NCI-H1048 (cell line): ENCODE measurements around the gene C19orf25.
"Not testable (repeated sequence)": the region's sequence is repeated elsewhere in the genome, so short reads cannot be mapped to it uniquely, and the experiment has no call there.

Source experiments
- DNase-seq: peaks from one replicate; lab custom pipeline; 2025; lab: John Stamatoyannopoulos, UW

Gene C19orf25

DNA sequence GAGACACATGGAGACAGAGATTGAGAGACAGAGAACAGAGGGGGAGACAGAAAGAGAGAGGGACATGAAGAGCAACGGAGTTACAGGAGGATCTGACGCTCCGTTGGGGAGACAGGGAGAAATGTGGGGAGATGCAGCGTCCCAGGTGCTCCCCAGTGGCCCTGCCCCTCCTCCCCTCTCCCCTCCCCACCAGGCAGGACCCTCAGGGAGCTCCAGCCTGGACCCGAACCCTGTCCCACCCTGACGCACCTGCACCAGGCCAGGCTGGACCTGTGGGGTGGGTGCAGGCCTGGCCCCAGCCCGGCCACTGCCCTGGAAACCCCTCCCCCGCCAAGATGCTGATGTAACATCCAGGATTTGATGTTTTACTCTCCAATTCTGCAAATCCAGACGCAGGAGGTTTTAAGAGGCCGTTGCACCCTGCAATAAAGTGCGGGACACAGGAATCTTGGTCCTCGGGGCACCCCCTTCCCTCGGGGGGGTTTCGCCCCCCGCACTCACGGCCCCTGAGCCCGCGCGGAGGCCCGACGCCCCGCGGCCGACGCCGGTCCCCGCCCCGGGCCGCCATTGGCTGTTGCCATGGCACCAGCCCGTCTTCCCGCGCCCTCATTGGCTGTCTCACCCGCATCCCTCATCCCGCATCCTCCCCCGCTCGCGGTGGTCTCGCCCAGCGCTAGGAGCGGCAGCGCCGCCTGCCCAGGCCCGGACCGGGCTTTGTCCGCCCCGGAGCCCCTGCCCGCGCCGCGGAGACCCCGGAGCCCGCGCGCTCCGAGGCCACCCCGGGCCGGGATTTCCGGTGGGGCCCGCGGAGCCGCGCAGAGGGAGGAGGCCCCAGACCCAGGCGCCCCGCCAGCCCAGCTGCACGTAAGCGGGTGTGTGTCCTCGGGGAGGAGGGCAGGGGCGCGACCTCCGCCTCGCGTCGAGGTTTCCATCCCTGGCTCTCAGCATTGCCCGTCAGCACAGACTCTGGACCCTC lies 29.3 kb downstream of the C19orf25 start, which contains the start of gene APC2:
Gene APC2 (plus strand): TSS at position 655 of the 976 bp plus-strand sequence. CDS start 2,881 bp downstream, outside the sequence.
- DNase-seq: no peak

DNA sequence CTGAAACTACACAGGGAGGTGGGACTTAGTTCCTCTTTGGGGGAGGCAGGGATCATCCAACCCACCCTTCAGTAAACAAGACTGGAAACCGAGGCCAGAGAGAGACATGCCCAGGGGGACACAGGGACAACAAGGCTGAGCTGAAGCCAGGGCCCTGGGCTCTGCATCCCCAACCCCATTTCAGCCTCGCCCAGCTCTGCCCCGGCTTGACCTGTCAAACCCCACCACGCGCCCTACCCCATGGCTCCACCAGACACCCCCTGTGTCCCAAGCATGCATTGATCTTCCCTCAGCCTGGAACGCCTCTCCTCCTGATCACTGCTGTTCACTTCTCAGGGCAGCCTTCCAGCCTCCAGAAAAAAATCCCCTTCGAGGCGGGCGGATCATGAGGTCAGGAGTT lies 31.1 kb downstream of the C19orf25 start:
- DNase-seq: no peak

DNA sequence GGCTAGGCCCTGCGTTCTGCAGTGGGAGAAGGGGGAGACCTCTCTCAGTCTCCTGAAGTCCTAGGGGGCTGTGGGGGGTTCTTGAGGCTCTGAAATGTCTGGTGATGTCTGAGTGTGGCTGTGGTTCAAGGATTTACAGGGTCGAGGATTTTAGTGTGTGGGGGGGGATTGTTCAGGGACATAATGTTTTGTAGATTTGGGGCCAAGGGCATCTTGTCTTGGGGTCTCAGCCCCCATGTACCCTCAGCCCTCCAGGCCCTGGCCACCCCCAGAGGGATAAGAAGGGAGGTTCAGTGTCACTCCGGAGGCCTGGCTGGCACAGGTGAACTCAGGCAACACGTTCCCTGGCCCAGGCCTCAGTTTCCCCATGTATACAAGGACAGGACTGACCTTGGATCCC lies 31.5 kb downstream of the C19orf25 start:
- DNase-seq: no peak

DNA sequence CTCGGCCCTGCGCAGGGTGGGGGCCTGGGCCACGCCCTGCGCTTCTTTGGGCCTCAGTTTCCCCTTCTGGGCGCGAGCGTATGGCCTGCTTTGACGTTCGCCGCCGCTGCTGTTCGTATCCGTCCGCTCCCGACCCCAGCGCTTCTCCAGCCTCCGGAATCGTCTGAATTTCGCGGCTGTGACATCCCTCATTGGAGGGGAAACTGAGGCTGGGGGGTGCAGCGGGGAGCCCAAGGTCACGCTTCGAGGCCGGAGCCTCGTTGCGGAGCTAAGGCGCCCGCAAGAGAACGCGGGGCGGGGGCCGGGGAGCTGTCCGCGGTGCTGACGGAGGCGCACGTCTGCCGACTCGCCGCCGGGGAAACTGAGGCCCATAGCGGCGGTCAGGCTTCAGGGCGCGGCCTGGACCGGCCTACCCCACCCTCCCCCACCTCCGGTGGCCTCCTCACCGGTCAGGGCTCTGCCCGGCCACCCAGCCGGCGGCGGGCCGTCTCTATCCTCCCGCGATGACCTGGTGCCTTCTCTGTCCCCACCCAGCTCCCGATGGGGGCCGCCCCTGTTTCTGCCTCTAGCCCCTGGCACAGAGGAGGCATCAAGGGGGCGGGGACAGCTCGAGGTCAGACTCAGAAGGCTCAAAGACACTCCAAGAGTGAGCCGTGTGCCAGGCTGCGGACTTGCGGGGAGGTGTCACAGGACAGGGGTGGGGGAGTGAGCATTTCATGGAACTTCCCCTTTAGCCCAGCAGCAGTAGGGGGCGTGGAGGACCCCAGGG lies 32.1 kb downstream of the C19orf25 start:
- DNase-seq: no peak

DNA sequence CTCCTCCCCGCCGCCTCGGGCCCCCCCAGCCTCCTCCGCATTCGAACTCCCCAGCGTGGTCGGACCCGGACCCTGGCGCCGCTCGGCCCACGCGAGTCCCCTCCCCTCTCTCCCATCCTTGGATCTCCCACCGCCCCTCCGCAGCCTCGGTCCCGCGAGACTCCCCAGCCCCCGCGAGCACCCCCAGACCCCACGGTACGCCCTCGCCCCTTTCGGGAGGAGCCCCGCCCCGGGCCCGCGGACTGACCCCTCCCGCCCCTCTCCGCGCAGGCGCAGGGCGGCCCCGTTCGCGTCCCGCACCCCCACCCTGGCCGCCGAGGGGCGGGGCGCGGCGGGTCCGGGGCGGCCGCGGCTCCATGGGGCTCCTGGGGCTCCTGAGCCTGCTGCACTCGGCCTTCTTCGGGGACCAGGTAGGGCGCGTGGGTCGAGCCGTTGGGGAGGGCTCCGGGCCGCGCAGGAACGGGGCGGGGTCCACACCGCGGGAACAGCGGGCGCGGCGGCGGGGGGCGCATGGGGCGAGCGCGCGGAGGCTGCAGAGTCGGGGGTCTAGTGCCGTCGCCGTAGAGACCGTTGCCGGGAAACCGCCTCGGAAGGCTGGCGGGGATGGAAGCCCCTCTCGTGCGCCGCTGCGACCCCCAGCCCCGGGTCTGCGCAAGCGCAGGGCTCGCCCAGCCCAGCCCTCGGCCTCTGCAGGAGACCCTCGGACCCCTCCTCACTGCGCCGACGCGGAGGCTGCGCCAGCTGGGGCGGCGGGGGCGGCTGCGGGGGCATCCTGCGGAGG lies 32.9 kb downstream of the C19orf25 start:
- no peak for DNase-seq

DNA sequence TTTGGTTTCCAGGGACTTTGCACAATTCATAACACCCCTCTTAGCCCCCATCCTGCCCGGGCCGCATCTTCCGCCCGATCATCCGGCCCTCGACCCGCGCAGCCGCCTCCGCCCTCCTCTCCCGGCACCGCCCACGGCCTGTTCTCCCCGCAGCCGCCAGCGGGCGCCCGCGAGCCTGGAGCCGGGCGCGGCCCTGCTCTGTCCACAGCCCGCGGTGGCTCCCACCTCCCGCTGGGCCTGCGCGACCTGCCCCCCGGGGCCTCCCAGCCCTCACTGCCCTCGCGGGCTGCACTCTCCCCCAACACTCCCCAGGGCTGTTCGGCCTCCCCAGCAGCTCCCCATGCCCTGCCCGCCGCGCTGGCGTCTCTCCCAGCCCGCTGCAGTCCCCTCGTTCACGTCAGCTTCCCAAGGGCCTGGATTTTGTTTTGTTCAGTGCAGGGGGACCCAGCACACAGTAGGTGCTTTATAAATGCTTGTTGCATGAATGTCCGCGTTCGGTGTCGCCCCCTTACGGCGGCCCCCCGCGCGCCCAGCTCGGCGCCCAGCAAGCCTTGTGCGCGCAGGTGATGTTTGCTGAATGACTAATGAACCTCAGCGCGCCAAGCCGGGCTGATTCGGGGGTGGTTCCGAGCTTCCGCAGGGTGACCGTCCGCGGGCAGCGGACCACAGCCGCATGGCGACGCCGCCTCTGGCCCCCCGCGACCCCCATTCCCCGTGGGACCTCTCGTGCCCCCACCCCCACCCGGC lies 33.7 kb downstream of the C19orf25 start:
- no peak for DNase-seq

DNA sequence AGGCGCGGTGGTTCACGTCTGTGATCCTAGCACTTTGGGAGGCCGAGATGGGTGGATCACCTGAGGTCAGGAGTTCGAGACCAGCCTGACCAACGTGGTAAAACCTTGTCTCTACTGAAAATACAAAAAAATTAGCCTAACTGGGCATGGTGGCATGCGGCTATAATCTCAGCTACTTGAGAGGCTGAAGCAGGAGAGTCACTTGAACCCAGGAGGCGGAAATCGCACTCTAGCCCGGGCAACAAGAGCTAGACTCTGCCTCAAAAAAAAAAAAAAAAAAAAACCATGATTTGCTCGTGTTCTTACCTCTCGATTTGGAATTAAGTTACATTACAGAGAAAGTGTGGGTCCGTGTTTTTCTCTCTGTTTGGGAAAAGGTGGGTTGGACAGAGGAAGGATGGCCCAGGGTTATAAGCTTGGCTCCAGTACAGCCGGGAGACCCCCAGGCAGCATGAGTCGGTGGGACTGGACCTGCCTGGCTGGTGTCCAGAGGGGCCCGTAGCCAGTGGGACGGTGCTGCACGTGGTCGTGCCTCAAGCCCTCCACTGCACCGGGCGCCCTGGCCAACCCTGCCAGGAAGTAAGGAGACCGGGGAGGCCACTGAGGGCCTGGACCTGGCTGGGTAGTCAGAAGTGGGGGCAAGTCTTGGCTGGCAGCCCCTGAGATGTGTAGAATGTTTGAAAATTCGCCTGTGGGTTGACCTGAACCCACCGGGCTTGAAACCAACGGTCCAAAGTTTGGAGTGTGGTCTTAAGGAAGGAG lies 37.2 kb downstream of the C19orf25 start:
- no peak for DNase-seq

DNA sequence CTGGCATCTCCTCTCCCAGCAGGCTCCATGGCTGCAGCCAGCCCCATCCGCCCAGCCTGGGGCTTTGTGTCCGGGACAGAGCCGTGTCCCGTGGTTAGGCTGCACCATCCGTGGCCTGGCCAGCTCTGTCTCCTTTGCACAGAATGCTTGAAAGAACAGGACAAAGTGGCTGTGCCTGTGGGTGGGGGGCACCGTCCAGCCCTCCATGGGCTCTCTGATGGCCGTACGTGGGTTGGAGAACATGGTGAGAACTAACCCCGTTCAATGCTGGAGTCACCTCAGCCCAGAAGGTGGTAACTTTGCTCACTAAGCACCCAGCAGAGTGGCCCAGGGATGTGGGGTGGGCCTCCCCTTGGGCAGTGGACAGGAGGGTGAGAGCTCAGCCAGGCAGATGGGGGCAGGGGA lies 38.0 kb downstream of the C19orf25 start:
- no peak for DNase-seq

DNA sequence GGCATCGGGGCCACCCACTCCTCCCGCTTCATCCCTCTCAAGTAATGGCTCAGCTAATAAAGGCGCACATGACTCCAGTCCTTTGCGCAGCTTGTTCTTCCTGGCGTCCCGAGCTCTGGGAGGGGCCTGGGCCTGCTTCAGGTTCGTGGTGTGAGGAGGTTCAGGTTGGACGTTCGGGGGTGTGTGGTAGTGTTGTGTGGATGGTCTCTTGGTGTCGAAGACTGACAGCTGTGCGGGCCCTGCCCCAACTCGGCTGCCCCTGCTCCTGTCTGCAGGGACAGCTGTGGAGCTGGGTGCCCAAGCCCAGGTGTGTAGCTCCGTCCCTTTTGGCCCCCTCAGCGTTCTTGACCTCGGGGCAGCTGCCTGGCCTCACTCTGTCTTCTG lies 38.6 kb downstream of the C19orf25 start:
- no peak for DNase-seq

DNA sequence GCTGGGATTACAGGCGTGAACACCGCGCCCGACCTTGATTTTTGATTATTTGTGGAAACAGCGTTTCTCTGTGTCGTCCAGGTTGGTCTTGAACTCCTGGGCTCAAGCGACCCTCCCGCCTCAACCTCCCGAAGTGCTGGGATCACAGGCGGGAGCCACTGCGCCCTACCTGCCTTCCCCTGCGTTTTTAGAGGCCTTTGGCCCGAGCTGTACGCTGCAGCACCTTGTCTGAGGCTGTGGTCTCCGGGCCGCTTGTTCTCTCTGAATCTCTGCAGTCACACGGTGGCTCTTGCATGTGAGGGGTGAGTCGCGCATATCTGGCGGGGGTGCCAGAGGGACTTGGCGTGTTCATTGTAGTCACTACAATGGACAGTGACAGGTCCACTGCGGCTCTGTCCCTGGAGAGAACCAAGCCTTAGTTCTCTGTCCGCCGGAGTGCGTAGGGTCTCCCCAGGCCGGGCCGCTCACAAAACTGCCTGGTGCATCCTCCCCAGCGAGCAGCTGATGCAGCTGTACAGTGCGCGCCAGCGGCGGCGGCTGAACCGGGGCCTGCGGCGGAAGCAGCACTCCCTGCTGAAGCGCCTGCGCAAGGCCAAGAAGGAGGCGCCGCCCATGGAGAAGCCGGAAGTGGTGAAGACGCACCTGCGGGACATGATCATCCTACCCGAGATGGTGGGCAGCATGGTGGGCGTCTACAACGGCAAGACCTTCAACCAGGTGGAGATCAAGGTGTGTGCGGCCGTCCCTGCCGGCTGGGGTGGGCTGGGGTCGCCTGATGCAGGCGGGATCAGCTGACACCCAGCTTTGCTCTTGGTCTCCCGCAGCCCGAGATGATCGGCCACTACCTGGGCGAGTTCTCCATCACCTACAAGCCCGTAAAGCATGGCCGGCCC lies 39.2 kb downstream of the C19orf25 start:
- not testable (repeated sequence) for DNase-seq

DNA sequence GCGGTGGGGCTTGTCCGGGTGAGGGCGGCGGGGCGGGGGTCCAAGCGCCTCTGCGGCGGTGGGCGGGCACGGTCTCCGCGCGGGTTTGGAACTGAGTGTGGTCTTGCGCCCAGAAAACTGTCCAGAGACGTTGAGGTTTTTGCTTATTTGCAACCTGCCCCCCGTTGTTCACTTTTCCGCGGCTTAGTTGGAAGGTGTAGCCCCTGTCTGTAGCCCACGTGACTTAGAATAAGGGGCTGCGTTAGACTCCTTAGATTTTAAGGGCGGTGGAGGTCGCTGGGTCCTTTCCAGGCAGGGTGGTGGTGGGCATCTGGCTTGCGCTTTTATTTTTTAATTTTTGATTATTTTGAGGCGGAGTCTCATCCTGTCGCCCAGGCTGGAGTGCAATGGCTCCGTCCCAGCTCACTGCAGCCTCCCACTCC lies 40.1 kb downstream of the C19orf25 start:
- DNase-seq: no peak

DNA sequence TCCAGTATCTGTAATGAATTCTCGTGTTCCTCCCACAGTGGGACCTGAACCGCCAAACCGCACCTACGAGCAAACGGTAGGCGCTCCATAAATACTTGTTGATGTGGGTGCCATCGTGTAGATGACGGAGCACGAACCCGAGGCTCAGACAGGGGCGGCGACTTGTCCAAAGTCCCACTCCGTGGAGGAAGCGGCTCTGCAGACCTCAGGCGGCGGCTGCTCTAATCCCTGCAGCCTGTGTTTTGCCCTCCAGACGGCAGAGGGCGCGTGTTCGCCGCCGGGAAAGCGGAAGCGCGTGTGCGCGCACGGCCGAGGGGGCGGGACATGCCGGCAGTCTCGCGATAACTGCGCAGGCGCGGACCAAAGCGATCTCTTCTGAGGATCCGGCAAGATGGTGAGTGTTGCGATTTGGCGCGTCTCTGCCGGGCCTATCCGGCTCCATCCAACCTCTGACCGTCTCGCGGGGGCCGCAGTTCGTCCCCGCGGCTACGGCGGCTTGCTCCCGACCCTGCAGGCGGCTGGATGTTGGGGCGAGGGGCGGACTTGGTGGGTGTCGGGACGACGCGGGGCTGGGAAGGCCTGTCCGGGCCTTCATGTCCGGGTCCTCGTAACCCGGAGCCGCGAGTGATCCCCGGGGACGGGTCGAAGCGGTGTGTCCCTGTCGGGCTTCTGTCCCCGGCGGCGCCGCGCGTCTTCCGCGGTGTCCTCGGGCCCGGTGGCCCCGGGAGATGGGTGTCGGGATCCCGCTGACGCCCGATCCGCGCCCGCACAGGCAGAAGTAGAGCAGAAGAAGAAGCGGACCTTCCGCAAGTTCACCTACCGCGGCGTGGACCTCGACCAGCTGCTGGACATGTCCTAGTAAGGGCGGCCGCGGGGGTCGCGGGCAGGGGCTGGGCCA lies 40.7 kb downstream of the C19orf25 start, which contains the start of gene RPS15:
Gene RPS15 (plus strand): TSS at position 362 of the 898 bp plus-strand sequence. CDS start 30 bp downstream, at position 392.
- peak; percentile 84 for DNase-seq

DNA sequence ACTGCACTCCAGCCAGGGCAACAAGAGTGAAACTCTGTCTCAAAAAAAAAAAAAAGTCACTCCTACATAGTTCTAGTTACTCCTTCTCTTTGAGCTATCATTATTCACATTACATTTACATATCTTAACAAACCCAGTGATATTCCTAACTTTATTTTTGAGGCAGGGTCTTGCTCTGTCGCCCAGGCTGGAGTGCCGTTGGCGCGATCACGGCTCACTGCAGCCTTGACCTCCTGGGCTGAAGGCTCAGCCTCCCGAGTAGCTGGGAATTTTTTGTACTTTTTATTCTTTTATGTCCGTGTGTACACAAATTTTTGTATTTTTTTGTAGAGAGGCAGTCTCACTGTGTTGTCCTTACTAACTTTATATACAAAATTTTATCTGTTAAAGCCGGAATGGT lies 41.4 kb downstream of the C19orf25 start:
- DNase-seq: no peak

DNA sequence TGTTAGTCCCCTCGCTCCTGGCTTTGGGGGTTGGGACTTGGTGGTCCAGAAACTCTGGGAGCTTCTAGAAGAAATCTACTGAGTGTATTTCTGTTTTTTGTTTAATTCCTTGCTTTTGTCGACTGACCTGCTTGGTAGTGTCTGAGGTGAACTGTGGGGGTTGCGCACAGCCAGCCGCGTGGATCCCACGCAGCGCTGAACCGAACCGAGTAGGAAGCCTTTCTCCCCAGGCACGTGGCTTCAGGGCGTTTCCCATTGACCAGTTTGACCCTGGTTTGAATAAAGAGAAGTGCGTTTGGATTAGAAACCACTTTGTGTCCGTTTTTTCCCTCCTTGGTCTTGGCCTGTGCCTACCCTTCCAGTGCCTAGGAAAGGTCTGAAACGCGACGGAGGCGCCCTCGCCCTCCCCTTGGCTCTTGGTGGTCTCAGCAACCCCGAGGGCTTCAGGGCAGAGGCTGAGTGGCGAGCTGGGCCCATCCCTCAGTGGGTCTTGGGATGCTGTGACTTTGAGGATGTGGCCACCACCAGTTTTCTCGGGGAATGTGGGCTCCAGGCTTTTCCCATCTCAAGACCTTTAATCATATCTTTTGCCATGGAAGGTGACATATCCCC lies 43.5 kb downstream of the C19orf25 start:
- no peak for DNase-seq

DNA sequence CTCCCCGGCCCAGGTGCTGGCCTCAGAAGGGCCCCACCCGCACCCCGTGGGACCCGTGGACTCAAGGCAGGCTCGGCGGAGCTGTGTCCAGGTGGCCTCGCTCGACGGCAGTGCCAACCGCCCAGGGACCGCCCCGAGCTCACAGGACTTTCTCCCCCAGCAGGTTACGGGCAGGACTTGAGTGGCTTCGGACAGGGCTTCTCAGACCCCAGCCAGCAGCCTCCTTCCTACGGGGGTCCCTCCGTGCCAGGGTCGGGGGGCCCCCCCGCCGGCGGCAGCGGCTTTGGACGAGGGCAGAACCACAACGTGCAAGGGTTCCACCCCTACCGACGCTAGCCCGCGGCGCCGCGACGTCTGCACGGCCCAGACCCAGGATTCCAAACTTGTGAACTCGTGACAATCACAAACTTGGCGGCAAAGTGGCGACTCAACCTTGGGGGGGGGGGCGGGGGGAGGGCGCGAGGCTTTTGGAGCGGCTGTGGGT lies 44.4 kb downstream of the C19orf25 start:
- no peak for DNase-seq

DNA sequence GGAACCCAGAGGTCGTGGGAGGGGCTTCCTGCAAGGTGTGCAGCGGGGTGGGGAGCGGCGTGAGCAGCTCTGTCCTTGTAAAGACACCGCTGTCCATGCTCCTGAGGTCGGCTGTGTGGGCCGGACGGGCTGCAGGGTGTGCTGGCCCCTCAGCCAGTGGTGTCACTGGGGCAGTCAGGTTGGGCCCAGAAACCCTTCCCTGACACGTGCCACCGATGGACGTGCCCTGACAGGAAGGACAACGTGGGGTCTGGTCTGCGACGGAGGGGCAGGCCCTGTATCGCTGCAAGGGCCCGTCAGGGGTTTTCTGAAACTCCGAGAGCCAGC lies 45.0 kb downstream of the C19orf25 start:
- no peak for DNase-seq

DNA sequence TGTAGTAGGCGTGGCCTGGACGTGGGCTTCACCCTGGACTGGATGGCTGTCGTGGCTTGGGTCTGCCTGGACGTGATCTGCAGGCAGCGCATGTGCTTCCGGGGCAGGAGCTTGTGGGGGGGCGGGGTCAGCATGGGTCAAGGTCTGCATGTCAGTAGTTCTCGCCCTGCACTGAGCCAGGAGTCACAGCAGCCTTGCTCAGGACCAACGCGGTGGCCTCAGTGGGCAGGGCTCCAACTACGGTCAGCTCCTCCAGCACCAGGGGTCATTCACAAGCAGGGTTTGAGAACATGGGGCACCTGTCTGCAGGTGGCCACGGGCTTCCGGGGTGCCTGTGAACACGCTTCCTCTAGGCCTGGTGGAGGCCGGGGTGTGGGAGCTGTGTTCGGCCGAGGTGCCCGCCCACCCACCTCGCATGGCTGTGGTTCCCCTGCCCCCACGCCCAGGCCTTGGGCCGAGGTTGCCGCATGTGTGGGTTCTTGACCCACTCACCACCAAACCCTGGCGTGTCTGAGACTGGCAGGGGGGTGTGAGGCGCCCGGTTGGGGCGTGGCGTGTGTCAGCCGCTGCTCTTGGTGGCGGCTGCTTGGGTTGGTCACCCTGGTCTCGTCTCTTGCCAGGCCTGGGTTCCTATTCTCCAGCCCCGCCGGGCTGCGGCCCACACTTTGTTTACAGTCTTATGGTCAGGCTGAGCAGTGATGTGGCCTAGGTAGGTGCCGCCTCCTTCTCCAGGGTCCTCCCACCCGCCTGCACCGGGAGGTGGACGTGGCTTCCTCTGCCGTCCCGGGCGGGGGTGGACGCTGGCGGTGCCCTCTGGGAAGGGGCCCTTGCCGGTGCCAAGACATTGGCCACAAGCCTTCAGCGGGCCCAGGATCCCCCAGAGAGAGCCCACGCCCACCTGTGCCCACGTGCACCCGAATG lies 45.6 kb downstream of the C19orf25 start:
- DNase-seq: no peak
